Activated gamma-delta T cell treated with anti-CD3 and anti-CD28 coated beads, Interleukin-2, amount 50 U/mL, for 16 hours (primary cell): ENCODE measurements around the gene HSH2D.
"Not testable (repeated sequence)": the region's sequence is repeated elsewhere in the genome, so short reads cannot be mapped to it uniquely, and the experiment has no call there.

Source experiments
- DNase-seq: peaks from one replicate; pipeline ENCODE4 v3.0.0-alpha.2; 2020; ENCODE audit warnings: low read depth

Gene HSH2D

DNA sequence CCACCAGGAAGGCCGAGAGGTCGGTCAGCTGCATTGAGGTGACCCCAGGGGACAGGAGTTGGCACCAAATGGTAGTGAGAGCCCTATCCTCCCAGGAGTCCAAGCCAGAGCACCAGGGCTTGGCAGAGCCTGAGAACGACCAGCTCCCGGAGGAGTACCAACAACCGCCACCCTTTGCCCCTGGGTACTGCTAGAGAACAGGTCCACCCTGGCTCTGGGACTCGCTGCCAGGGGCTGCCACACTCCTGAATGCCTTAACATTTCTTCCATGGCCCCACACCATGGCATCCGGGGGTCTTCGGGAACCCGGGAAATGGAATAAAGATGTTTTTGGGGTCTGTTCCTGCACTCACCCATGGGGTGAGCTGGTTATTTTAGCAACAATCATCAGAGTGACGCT, 14.1 kb downstream of the HSH2D start:
- DNase-seq, result no peak

DNA sequence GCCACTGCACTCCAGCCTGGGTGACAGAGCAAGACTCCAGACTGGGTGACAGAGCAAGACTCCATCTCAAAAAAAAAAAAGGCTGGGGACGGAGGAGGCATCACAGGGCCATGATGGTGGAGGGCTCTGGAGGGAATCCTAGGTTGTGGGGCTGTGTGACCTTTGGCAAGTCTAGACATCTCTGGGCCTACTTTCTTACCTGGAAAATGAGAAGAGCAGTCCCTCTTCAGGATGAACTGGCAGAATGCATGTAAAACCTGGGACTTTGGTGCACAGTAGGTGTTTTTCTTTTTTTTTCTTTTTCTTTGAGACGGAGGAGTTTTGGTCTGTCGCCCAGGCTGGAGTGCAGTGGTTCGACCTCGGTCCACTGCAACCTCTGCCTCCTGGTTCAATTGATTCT, 16.2 kb downstream of the HSH2D start:
- no peak for DNase-seq

DNA sequence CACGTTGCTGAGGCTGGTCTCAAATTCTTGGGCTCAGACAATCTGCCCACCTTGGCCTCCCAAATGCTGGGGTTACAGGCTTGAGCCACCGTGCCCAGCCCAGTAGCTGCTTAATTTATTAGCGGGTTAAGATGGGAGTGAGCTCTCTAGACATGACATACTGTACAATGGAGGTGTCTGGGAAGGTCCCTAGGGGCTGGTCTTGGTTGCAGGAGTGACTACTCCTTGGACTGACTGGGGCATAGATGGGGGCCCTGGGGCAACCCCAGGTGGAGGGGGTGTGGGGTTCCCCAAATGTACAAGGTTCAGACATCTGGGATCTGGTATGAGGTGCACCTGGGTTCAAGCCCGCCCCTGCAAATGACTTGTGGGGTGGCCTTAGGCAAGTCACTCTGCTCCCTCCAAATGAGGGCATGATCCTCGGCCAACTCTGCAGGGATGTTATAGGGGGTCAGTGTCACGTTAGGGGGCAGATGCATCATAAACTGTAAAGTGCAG, 17.0 kb downstream of the HSH2D start:
- no peak for DNase-seq

GRCh38 chr19:16160943-16161560, 17.6 kb downstream of the HSH2D start:
- no peak for DNase-seq

DNA sequence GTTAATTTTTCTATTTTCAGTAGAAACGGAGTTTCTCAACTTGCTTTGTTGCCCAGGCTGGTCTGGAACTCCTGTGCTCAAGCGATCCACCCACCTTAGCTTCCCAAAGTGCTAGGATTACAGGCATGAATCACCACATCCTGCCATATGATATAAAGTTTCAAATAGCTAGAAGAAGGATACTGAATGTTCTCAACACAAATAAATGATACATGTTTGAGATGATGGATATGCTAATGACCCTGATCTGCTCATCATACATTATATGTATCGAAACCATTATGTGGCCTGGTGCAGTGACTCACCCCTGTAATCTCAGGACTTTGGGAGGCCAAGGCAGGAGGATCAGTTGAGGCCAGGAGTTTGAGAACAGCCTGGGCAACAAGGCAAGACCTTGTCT, 18.4 kb downstream of the HSH2D start:
- no peak for DNase-seq

DNA sequence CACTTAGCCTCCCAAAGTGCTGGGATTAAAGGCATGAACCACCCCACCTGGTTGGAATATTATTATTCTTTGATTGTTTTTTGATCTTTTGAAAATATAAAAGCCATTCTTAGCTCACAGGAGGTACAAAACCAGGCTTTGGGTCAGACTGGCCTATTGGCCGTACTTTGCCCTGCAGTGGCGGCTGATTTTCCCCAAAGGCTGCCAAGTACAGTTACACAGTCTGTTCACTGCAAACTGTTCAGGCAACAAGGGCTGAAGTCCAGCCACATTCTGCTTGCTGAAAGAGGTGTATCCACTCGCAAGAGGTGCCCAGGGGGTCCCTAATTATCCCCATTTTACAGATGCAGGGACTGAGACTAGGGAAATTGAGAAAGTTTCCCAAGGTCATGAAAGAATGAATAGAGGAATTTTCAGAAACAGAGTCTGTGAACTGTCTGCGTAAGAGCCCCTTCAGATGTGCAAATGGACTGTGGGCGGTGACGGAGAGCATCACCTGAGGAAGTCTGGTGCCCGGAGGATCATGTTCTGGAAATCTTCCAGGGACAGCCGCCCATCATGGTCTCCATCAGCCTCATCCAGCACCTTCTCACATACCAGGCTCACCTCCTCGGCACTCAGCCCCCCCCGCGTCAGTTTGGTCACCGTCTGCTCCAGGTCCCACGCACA, 20.9 kb downstream of the HSH2D start:
- DNase-seq, result no peak

DNA sequence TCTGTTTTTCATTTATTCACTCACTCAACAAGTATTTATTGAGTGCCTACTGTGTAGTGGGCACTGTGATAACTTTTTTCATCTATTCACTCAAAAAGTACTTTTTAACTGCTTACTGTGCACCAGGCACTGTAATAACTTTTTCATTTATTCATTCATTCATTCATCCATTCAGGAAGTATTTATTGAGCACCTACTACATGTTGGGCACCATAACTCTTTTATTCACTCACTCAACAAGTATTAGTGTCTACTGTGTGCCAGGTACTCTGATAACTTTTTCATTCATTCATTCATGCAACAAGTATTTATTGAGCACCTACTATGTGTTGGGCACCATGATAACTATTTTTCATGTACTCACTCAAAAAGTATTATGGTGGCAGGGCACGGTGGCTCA, 22.9 kb downstream of the HSH2D start:
- no peak for DNase-seq

- DNase-seq, result no peak
Observed at GRCh38 chr19:16167055-16167454, 23.6 kb downstream of the HSH2D start.

- no peak for DNase-seq
Observed at GRCh38 chr19:16168465-16169081, 25.1 kb downstream of the HSH2D start.

DNA sequence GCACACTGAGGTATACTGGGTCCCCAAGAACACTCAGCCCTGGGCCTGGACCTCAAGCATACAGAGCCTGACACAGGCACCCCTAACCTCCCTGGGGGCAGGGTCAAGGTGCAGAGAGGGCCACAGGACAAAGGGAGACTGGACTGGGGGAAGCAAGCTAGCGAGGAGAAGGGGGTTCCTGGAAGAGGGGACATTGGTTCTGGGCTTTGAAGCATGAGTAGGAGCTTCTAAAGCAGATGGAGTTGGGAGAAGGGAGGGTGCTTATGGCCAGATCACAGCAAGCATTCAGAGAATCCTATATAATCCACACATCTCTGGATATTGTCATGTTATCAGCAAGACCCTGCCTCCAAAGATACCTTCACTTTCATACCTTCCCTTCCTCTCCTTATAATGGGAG, 26.6 kb downstream of the HSH2D start:
- DNase-seq, result no peak

- DNase-seq, result no peak
Observed at GRCh38 chr19:16175954-16176353, 32.5 kb downstream of the HSH2D start.

DNA sequence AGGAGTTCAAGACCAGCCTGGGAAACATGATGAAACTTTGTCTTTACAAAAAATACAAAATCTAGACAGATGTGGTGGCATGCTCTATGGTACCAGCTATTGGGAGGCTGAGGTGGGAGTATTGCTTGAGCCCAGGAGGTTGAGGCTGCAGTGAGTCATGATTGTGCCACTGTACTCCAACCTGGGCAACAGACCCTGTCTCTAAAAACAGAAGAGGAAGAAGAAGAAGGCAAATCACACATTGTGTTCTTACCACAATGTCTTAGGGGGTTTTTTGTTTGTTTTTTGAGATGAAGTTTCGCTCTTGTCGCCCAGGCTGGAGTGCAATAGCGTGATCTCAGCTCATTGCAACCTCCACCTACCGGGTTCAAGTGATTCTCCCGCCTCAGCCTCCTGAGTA, 35.4 kb downstream of the HSH2D start:
- not testable (repeated sequence) for DNase-seq

DNA sequence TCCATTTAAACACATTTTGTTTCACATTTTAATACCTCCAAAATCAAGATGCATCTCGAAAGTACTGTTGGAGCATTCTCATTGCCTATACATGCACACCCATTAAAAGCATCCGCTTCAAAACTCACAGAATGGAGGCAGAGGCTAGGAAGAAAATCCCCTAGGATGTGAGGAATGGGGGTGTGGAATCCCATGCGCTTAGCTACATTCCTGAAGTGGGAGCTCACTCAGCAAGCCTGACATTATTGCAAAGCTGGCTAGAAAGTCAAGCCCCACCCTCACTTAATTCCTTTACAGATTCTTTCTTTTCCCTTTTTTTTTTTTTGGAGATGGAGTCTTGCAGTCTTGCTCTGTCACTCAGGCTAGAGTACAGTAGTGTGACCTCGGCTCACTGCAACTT, 37.1 kb downstream of the HSH2D start:
- no peak for DNase-seq

DNA sequence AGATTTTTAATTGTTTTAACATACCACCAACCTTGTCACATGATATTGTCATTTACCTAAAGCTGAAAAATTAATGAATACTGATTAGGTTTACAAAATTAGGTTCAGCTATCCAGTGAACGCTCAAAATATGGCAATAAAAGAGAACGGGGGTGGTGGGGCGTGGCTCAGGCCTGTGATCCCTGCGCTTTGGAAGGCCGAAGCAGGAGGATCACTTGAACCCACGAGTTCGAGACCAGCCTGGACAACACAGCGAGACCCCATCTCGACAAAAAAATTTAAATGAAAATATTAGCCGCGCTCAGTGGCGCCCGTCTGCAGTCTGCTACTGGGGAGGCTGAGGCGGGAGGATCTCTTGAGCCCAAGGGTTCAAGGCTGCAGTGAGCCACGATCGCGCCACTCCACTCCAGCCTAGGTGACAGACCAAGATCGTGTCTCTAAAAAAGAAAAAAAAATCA, 41.2 kb downstream of the HSH2D start:
- no peak for DNase-seq

DNA sequence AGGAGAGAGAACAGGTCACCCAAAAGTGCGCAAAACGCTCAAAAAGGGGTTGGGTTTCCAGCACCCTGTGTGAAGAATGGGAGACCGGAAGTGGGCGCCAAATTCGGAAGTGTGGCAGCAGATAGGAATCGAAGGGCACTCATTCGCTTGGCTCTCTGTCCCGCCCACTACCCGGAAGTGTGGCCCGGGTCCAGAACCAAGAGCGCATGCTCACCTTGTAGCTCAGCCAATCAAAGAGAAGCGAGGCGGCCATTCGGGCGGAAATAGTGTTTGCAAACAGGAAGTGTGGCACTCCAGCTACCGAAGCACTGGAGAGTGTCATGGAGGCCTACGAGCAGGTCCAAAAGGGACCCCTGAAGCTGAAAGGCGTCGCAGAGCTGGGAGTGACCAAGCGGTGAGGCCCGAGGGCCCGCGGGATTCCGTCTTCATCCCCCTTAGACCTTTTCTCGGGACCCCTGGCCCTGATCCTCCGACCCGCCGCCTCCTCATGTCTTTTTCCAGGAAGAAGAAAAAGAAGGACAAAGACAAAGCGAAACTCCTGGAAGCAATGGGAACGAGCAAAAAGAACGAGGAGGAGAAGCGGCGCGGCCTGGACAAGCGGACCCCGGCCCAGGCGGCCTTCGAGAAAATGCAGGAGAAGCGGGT, 41.8 kb downstream of the HSH2D start, which contains the start of gene FAM32A:
Gene FAM32A (plus strand): TSS at position 288 of the 645 bp plus-strand sequence. CDS start 33 bp downstream, at position 321.
- DNase-seq, result peak; percentile 98

DNA sequence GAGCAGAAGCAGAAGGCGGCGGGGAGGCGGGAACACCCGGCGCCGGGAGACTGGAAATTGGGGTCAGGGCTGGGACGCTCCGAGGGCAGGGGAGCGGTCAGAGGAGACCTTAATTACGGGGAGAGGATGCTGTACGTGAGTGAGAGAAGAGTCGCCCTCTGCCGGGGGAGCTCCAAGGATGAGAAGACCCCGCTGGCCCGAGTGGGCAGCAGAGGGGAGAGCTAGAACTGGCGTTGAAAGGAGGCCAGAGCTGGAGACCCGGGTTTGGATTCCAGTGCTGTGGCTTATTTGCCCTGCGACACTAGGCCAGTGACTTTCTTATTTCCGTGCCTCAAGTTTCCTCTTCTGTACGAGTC, 42.3 kb downstream of the HSH2D start:
- DNase-seq, result peak; percentile 31

DNA sequence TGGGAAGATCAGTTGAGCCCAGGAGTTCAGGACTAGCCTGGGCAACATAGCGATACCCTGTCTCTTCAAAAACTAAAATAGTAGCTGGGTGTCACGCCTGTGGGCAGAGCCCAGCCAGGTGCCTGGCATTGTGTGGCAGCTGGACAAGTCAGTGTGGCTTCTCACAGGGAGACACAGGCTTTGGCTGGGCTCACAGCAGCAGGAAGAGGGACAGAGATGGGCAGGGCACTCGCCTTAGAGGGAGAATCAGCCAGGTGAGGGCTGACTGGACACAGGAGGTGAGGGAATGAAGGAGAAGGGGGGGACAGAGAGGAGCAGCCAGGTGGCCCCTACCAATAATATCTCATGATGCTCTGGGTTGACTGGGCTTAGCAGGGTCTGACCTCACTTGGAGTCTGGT, 45.0 kb downstream of the HSH2D start:
- no peak for DNase-seq

DNA sequence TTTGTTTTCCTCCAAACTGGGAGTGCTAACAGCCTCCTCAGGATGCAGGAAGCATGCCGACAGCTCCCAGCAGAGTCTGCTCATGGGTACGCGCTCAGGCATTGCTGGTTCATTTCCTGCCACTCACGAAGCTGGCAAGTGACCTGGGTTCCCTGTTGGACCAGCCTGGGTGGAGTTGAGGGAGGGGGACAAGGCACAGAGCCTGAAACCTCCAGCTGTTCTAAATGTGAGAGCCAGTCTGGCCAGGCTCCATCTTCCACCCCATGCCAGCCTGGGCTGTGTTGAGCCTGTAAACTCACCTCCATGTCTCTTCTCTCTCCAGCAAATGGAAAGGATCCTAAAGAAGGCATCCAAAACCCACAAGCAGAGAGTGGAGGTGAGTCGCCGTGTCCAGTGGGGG, 46.7 kb downstream of the HSH2D start:
- no peak for DNase-seq

GRCh38 chr19:16190736-16191135, 47.3 kb downstream of the HSH2D start:
- DNase-seq, result no peak

- DNase-seq, result no peak
Observed at GRCh38 chr19:16191216-16191908, 47.9 kb downstream of the HSH2D start.

GRCh38 chr19:16193466-16193865, 50.0 kb downstream of the HSH2D start:
- DNase-seq, result no peak

DNA sequence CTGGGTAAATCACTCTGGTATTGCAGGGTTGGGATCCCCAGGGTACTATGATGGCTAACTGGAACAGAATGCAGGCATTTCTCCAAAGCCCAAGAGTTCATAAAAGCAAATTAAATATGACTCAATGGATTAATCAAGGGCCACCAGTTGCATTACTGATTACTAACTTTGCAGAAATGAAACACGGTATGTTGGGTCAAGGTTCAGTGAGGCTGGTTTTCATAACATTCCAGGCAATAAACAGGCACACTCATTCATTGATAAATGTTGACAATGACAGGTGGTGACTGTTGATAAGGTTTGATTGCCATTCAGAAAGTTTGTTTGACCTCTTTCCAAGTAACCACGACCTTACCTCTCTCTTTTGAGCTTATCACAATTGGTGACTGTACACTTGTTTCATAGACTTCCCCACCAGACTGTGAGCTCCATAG, 53.7 kb downstream of the HSH2D start:
- no peak for DNase-seq
